Measurements from ENCODE around the gene SLAIN2.
"Not testable (repeated sequence)": the region's sequence is repeated elsewhere in the genome, so short reads cannot be mapped to it uniquely, and the experiment has no call there.

Gene SLAIN2

GRCh38 chr4:48446642-48447041 lies 105.3 kb downstream of the SLAIN2 start:
- no peak for DNase-seq

GRCh38 chr4:48449151-48449550 lies 107.8 kb downstream of the SLAIN2 start:
- DNase-seq, result no peak

- no peak for DNase-seq
Measured at GRCh38 chr4:48450740-48451139, 109.4 kb downstream of the SLAIN2 start.

GRCh38 chr4:48451656-48452055 lies 110.3 kb downstream of the SLAIN2 start:
- DNase-seq, result not testable (repeated sequence)

GRCh38 chr4:48454591-48454990 lies 113.3 kb downstream of the SLAIN2 start:
- DNase-seq, result no peak

- no peak for DNase-seq
Measured at GRCh38 chr4:48461000-48461399, 119.7 kb downstream of the SLAIN2 start.

GRCh38 chr4:48462363-48462762 lies 121.0 kb downstream of the SLAIN2 start:
- no peak for DNase-seq

GRCh38 chr4:48467442-48467841 lies 126.1 kb downstream of the SLAIN2 start:
- no peak for DNase-seq

- DNase-seq, result no peak
Measured at GRCh38 chr4:48467891-48468290, 126.6 kb downstream of the SLAIN2 start.

GRCh38 chr4:48470137-48470536 lies 128.8 kb downstream of the SLAIN2 start:
- no peak for DNase-seq

- DNase-seq, result no peak
Measured at GRCh38 chr4:48470570-48470969, 129.2 kb downstream of the SLAIN2 start.

GRCh38 chr4:48472794-48473193 lies 131.5 kb downstream of the SLAIN2 start:
- DNase-seq, result peak; percentile 14

- DNase-seq, result no peak
Measured at GRCh38 chr4:48475770-48476169, 134.4 kb downstream of the SLAIN2 start.
